Right lobe of liver (tissue), 4 donors: ENCODE measurements around the gene MSL2.

Experiments
- POLR2A ChIP-seq: fragments of 450-650 bp; IDR thresholded peaks from one replicate; pipeline ENCODE4 v1.6.1; 2017; ENCODE audit warnings: antibody characterized with exemption, mild to moderate bottlenecking
- TF ChIP-seq, protein P1 (sequence below), 4 donors: fragments of 200-600 bp in 3 of 4; fragments of 450-650 bp in 1 of 4; IDR thresholded peaks; one replicate each; pipeline versions ENCODE4 v1.5.1 to v1.8.0; 2016 to 2022; ENCODE audit warnings: antibody characterized with exemption in 4 of 4, mild to moderate bottlenecking in 2 of 4
- donor health status: DM: no; HTN: no; CAD: no.
- donor health status: DM: no; HTN: no; CAD: no.
- donor health status: DM: no; HTN: yes; CAD: no.

DNA sequence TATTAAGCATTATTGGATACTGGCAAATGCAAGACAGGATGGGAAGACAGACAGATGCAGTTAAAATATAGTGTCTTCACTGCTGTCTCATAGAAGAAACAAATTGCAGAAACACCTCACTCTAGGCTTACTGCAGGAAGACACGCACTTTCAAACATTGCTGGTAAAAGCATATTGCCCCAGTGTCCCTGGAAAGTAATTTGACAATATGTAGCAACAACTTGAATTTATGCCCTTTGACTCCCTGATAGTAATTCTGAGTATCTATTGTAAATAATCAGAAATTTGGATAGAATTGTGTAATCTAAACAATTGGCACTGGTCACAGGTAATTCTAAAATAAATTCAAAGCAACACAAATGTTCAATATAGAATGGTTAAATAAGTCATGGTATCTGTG lies 62.0 kb downstream of the MSL2 start:
- TF ChIP-seq, protein P1, sequence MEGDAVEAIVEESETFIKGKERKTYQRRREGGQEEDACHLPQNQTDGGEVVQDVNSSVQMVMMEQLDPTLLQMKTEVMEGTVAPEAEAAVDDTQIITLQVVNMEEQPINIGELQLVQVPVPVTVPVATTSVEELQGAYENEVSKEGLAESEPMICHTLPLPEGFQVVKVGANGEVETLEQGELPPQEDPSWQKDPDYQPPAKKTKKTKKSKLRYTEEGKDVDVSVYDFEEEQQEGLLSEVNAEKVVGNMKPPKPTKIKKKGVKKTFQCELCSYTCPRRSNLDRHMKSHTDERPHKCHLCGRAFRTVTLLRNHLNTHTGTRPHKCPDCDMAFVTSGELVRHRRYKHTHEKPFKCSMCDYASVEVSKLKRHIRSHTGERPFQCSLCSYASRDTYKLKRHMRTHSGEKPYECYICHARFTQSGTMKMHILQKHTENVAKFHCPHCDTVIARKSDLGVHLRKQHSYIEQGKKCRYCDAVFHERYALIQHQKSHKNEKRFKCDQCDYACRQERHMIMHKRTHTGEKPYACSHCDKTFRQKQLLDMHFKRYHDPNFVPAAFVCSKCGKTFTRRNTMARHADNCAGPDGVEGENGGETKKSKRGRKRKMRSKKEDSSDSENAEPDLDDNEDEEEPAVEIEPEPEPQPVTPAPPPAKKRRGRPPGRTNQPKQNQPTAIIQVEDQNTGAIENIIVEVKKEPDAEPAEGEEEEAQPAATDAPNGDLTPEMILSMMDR (IDR thresholded peaks at IDR 0.05): no peak
- TF ChIP-seq POLR2A: no peak
